ENCODE results near the gene CBX1. TPM values are rescaled to one million over a fixed set of nuclear protein-coding genes. Genes with fewer than 3 reads are reported as not detected.

CBX1 gene
- total and polyA plus RNA-seq, 4 donors = 3.4 to 11.6 (median 9.6) TPM

DNA sequence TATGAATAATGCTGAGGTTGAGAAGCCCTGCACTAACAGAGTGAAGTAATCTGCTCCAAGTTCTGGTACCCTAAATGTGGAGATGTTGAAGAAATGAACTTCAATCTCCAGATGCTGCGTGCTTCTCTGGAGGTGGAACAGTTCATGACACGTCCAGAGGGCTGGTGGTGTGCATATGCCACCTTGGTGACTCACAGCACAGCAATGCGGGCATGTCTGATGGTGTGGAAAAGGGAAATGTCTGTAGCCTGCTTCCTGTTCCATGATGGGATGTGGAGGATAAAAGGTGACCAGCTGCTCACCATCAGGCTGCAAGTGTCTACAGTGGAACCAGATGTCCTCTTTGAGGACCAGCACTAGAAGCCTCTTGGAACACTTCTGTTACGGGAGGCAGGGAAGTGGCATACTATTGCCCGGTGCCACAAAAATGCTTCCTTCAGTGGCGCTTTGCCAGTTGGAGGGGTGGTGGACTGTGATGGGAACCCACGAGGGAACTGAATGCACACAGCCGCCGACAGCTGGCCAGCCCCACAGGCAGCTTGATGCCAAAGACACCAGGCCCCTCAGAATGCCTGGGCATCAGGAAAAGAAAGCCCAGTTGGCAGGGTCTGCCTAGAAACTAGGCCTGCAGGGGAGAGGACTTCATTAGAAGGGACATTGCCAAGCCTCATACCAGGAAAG lies 26.2 kb upstream of the CBX1 start:
- Histone ChIP-seq H3K36me3 (ENCODE audit: control insufficient read depth in 4 of 4, insufficient read depth in 3 of 4, low read depth in 1 of 4, low read length in 3 of 4) (peaks cover 0 to 9% (median 9%) of the 10 kb centered on the region in 4 donors), H3K27me3 (ENCODE audit: control insufficient read depth in 4 of 4, insufficient read depth in 4 of 4, low read length in 3 of 4) (no peaks in the 10 kb centered on the region), H3K9ac (ENCODE audit: low read depth in 1 of 2, low read length in 2 of 2) (no peak overlapping the region), H3K4me3 (ENCODE audit: low read depth in 1 of 3, low read length in 3 of 3) (no peak overlapping the region), H3K27ac (ENCODE audit: low read depth in 1 of 2, low read length in 2 of 2) (no peak overlapping the region), H3K9me3 (ENCODE audit: control insufficient read depth in 4 of 4, low read length in 3 of 4) (no peaks in the 10 kb centered on the region), H3K4me1 (ENCODE audit: control insufficient read depth in 4 of 4, insufficient read depth in 4 of 4, low read length in 3 of 4) (no peaks in the 10 kb centered on the region)
- 82% methylated on average over 9 of the region's 9 CpGs for WGBS
- TF ChIP-seq TAF1 (conservative IDR thresholded peaks at IDR 0.05) (no peak), HNF4A (conservative IDR thresholded peaks at IDR 0.05) (no peak), FOXA2 (IDR thresholded peaks at IDR 0.05) (no peak), NR2F2 (IDR thresholded peaks at IDR 0.05) (no peak), YY1 (IDR thresholded peaks at IDR 0.05) (no peak), RAD21 (IDR thresholded peaks at IDR 0.05) (no peak), HNF4G (IDR thresholded peaks at IDR 0.05) (no peak)
- TF ChIP-seq, protein P1, sequence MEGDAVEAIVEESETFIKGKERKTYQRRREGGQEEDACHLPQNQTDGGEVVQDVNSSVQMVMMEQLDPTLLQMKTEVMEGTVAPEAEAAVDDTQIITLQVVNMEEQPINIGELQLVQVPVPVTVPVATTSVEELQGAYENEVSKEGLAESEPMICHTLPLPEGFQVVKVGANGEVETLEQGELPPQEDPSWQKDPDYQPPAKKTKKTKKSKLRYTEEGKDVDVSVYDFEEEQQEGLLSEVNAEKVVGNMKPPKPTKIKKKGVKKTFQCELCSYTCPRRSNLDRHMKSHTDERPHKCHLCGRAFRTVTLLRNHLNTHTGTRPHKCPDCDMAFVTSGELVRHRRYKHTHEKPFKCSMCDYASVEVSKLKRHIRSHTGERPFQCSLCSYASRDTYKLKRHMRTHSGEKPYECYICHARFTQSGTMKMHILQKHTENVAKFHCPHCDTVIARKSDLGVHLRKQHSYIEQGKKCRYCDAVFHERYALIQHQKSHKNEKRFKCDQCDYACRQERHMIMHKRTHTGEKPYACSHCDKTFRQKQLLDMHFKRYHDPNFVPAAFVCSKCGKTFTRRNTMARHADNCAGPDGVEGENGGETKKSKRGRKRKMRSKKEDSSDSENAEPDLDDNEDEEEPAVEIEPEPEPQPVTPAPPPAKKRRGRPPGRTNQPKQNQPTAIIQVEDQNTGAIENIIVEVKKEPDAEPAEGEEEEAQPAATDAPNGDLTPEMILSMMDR (IDR thresholded peaks at IDR 0.05; ENCODE audit: low read depth, low read length, missing input control) = no peak
- TF ChIP-seq, protein P2, sequence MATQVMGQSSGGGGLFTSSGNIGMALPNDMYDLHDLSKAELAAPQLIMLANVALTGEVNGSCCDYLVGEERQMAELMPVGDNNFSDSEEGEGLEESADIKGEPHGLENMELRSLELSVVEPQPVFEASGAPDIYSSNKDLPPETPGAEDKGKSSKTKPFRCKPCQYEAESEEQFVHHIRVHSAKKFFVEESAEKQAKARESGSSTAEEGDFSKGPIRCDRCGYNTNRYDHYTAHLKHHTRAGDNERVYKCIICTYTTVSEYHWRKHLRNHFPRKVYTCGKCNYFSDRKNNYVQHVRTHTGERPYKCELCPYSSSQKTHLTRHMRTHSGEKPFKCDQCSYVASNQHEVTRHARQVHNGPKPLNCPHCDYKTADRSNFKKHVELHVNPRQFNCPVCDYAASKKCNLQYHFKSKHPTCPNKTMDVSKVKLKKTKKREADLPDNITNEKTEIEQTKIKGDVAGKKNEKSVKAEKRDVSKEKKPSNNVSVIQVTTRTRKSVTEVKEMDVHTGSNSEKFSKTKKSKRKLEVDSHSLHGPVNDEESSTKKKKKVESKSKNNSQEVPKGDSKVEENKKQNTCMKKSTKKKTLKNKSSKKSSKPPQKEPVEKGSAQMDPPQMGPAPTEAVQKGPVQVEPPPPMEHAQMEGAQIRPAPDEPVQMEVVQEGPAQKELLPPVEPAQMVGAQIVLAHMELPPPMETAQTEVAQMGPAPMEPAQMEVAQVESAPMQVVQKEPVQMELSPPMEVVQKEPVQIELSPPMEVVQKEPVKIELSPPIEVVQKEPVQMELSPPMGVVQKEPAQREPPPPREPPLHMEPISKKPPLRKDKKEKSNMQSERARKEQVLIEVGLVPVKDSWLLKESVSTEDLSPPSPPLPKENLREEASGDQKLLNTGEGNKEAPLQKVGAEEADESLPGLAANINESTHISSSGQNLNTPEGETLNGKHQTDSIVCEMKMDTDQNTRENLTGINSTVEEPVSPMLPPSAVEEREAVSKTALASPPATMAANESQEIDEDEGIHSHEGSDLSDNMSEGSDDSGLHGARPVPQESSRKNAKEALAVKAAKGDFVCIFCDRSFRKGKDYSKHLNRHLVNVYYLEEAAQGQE (IDR thresholded peaks at IDR 0.05) = no peak
- DNase-seq (ENCODE audit: low spot score) = no peak

DNA sequence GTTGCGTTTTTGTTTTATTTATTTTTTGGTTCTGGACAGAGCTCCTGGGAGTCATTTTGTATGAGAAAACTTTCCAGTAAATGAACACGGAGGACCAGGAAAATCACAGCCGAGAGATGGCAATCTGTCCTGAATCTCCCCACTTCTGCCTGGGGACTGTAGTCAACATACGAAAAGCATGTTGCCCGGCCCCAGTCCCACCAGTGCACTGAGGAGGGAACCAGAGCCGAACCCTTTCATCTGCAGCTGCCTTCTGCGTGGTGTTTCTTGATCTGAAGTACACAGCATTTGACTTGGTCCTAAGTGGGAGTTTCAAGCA lies 25.2 kb upstream of the CBX1 start:
- 88% methylated on average over 7 of the region's 7 CpGs for WGBS
- no peak overlapping the region for H3K9ac ChIP-seq (ENCODE audit: low read depth in 1 of 2, low read length in 2 of 2)
- H3K36me3 ChIP-seq (ENCODE audit: control insufficient read depth in 4 of 4, insufficient read depth in 3 of 4, low read depth in 1 of 4, low read length in 3 of 4) = peaks cover 0 to 20% (median 17%) of the 10 kb centered on the region in 4 donors
- TF ChIP-seq EGR1 (IDR thresholded peaks at IDR 0.05; ENCODE audit: low read depth in 2 of 2) = no peak
- no peak for TF ChIP-seq TAF1 (conservative IDR thresholded peaks at IDR 0.05)
- no peak for TF ChIP-seq RAD21 (IDR thresholded peaks at IDR 0.05)
- TF ChIP-seq, protein P3, sequence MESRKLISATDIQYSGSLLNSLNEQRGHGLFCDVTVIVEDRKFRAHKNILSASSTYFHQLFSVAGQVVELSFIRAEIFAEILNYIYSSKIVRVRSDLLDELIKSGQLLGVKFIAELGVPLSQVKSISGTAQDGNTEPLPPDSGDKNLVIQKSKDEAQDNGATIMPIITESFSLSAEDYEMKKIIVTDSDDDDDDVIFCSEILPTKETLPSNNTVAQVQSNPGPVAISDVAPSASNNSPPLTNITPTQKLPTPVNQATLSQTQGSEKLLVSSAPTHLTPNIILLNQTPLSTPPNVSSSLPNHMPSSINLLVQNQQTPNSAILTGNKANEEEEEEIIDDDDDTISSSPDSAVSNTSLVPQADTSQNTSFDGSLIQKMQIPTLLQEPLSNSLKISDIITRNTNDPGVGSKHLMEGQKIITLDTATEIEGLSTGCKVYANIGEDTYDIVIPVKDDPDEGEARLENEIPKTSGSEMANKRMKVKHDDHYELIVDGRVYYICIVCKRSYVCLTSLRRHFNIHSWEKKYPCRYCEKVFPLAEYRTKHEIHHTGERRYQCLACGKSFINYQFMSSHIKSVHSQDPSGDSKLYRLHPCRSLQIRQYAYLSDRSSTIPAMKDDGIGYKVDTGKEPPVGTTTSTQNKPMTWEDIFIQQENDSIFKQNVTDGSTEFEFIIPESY (IDR thresholded peaks at IDR 0.05) = no peak
- TF ChIP-seq HNF4A (conservative IDR thresholded peaks at IDR 0.05) = no peak
- TF ChIP-seq, protein P4, sequence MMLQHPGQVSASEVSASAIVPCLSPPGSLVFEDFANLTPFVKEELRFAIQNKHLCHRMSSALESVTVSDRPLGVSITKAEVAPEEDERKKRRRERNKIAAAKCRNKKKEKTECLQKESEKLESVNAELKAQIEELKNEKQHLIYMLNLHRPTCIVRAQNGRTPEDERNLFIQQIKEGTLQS (IDR thresholded peaks at IDR 0.05) = no peak
- no peak for TF ChIP-seq FOXA2 (IDR thresholded peaks at IDR 0.05)
- TF ChIP-seq, protein P2 (IDR thresholded peaks at IDR 0.05) = no peak
- TF ChIP-seq JUND (IDR thresholded peaks at IDR 0.05) = no peak
- no peak for TF ChIP-seq SP1 (IDR thresholded peaks at IDR 0.05)
- TF ChIP-seq RXRA (IDR thresholded peaks at IDR 0.05) = no peak
- TF ChIP-seq, protein P5, sequence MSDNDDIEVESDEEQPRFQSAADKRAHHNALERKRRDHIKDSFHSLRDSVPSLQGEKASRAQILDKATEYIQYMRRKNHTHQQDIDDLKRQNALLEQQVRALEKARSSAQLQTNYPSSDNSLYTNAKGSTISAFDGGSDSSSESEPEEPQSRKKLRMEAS (IDR thresholded peaks at IDR 0.05) = no peak
- TF ChIP-seq FOXA1 (IDR thresholded peaks at IDR 0.05) = no peak
- no peak for TF ChIP-seq YY1 (IDR thresholded peaks at IDR 0.05)
- no peak for TF ChIP-seq HNF4G (IDR thresholded peaks at IDR 0.05)
- TF ChIP-seq, protein P1 (IDR thresholded peaks at IDR 0.05; ENCODE audit: low read depth, low read length, missing input control) = no peak
- TF ChIP-seq GABPA (IDR thresholded peaks at IDR 0.05 in 1 of 2, conservative IDR thresholded peaks at IDR 0.05 in 1 of 2) = no peak

More for the DNA sequence above, 25.2 kb upstream of the CBX1 start:
- Histone ChIP-seq H3K27ac (ENCODE audit: low read depth in 1 of 2, low read length in 2 of 2) (no peak overlapping the region), H3K4me3 (ENCODE audit: low read depth in 1 of 3, low read length in 3 of 3) (no peak overlapping the region), H3K9me3 (ENCODE audit: control insufficient read depth in 4 of 4, low read length in 3 of 4) (no peaks in the 10 kb centered on the region), H3K27me3 (ENCODE audit: control insufficient read depth in 4 of 4, insufficient read depth in 4 of 4, low read length in 3 of 4) (no peaks in the 10 kb centered on the region), H3K4me1 (ENCODE audit: control insufficient read depth in 4 of 4, insufficient read depth in 4 of 4, low read length in 3 of 4) (no peaks in the 10 kb centered on the region)
- DNase-seq (ENCODE audit: low spot score) = no peak
